H1 (cell line): ENCODE results near the gene SPAST. TPM values are rescaled to one million over a fixed set of nuclear protein-coding genes. Genes with fewer than 3 reads are reported as not detected.

Experiments
- CTCF ChIA-PET: fragments of 300-600 bp; sonication (Branson Sonifier 250); formaldehyde crosslinking; loops from one replicate; lab custom pipeline; 2021; ENCODE audit not compliant: partially characterized antibody; lab: Charles Lee
- POLR2A ChIA-PET: fragments of 300-600 bp; sonication (Branson Sonifier 250); formaldehyde crosslinking; loops from one replicate; lab custom pipeline; 2021; ENCODE audit warnings: inconsistent platforms; ENCODE audit not compliant: partially characterized antibody; lab: Charles Lee
- DNase-seq, 2 experiments: peaks; one replicate each; pipeline versions ENCODE4 v3.0.0 to v3.0.0-alpha.2; 2010 to 2022; ENCODE audit warnings: low spot score in 2 of 2, low read depth in 1 of 2, mixed read lengths in 1 of 2
- FAIRE-seq: peaks from 2 replicates; lab custom pipeline; 2011; peaks lifted over from hg19 to GRCh38; lab: Jason Lieb, UNC
- H2AFZ ChIP-seq: 2 replicates; pipeline ENCODE4 v1.8.1; 2012; ENCODE audit warnings: low read length, inconsistent platforms
- H2AK5ac ChIP-seq: 2 replicates; pipeline ENCODE4 v1.6.1; 2013; ENCODE audit warnings: low read depth, low read length
- H2BK120ac ChIP-seq: replicated peaks from 2 replicates; pipeline ENCODE3; 2013; ENCODE audit warnings: low read depth, low read length, inconsistent platforms
- H2BK12ac ChIP-seq: 2 replicates; pipeline ENCODE4 v1.6.1; 2013; ENCODE audit warnings: low read depth, low read length
- H2BK15ac ChIP-seq: 2 replicates; pipeline ENCODE4 v1.6.1; 2013; ENCODE audit warnings: low read length
- H2BK20ac ChIP-seq: 2 replicates; pipeline ENCODE4 v1.6.1; 2013; ENCODE audit warnings: low read length
- H2BK5ac ChIP-seq: 2 replicates; pipeline ENCODE4 v1.6.1; 2013; ENCODE audit warnings: low read depth, low read length
- H3K14ac ChIP-seq: 2 replicates; pipeline ENCODE4 v1.6.1; 2013; ENCODE audit warnings: inconsistent platforms; ENCODE audit not compliant: insufficient read length
- H3K18ac ChIP-seq: 2 replicates; pipeline ENCODE4 v1.6.1; 2013; ENCODE audit warnings: low read length; ENCODE audit errors: extremely low read depth
- H3K23ac ChIP-seq: 2 replicates; pipeline ENCODE4 v1.6.1; 2013; ENCODE audit warnings: inconsistent platforms; ENCODE audit not compliant: insufficient read length
- H3K23me2 ChIP-seq: 2 replicates; pipeline ENCODE4 v1.6.1; 2013; ENCODE audit warnings: low read depth, low read length
- H3K27ac ChIP-seq: 2 replicates; pipeline ENCODE4 v1.6.1; 2011; ENCODE audit warnings: low read depth, low read length, inconsistent platforms
- H3K27me3 ChIP-seq, 4 experiments: replicated peaks in 1 of 4; 1 replicate in 1 of 4; 2 replicates in 3 of 4; pipeline versions ENCODE4 v1.6.1 to v1.8.1; 2011 to 2013; ENCODE audit warnings: low read length in 3 of 4, mild to moderate bottlenecking in 3 of 4, inconsistent platforms in 2 of 4, mixed read lengths in 2 of 4, moderate library complexity in 1 of 4; ENCODE audit not compliant: control insufficient read depth in 3 of 4, insufficient read depth in 3 of 4; ENCODE audit errors: extremely low read depth in 1 of 4
- H3K36me3 ChIP-seq, 4 experiments: 2 replicates each; pipeline versions ENCODE4 v1.6.1 to v1.8.1; 2011 to 2013; ENCODE audit warnings: mild to moderate bottlenecking in 4 of 4, low read length in 3 of 4, moderate library complexity in 2 of 4, control low read depth in 1 of 4, inconsistent platforms in 1 of 4; ENCODE audit not compliant: insufficient read depth in 4 of 4, control insufficient read depth in 2 of 4
- H3K4ac ChIP-seq: replicated peaks from 2 replicates; pipeline ENCODE3; 2013; ENCODE audit warnings: low read length, low read depth, mixed read lengths, inconsistent platforms; ENCODE audit not compliant: insufficient read length
- H3K4me1 ChIP-seq, 4 experiments: replicated peaks in 1 of 4; 1 replicate in 1 of 4; 2 replicates in 3 of 4; pipeline versions ENCODE4 v1.6.1 to v1.8.1; 2011 to 2013; ENCODE audit warnings: low read length in 3 of 4, inconsistent platforms in 2 of 4, mixed read lengths in 1 of 4; ENCODE audit not compliant: insufficient read depth in 4 of 4, control insufficient read depth in 3 of 4
- H3K4me2 ChIP-seq, 2 experiments: 2 replicates each; pipeline versions ENCODE4 v1.6.1 to v1.8.1; 2011 to 2013; ENCODE audit warnings: low read depth in 2 of 2, low read length in 2 of 2, control low read depth in 1 of 2, inconsistent platforms in 1 of 2, mild to moderate bottlenecking in 1 of 2; ENCODE audit not compliant: insufficient read depth in 1 of 2
- H3K4me3 ChIP-seq, 4 experiments: fragments of 200-600, 300-600 bp in 1 of 4; sonication (generic), shearing (Covaris generic), sonication (Bioruptor Twin) in 1 of 4; 2 replicates each; pipeline versions ENCODE4 v1.5.1 to v1.8.1; 2011 to 2016; ENCODE audit warnings: low read length in 4 of 4, low read depth in 3 of 4, control low read depth in 2 of 4, inconsistent platforms in 2 of 4, mild to moderate bottlenecking in 2 of 4, mixed read lengths in 1 of 4, moderate library complexity in 1 of 4; ENCODE audit not compliant: insufficient read depth in 2 of 4; ENCODE audit errors: extremely low read depth in 1 of 4
- H3K56ac ChIP-seq: replicated peaks from 2 replicates; pipeline ENCODE3; 2013; ENCODE audit warnings: low read depth, mild to moderate bottlenecking, mixed read lengths, low read length, inconsistent platforms; ENCODE audit not compliant: insufficient read length
- H3K79me1 ChIP-seq: 2 replicates; pipeline ENCODE4 v1.6.1; 2013; ENCODE audit warnings: low read depth, low read length, control low read depth
- H3K79me2 ChIP-seq, 2 experiments: 2 replicates each; pipeline versions ENCODE4 v1.6.1 to v1.8.1; 2012 to 2013; ENCODE audit warnings: low read length in 2 of 2, mild to moderate bottlenecking in 2 of 2, inconsistent platforms in 1 of 2; ENCODE audit not compliant: insufficient read depth in 2 of 2, control insufficient read depth in 1 of 2
- H3K9ac ChIP-seq, 4 experiments: replicated peaks in 1 of 4; 1 replicate in 1 of 4; 2 replicates in 3 of 4; pipeline versions ENCODE4 v1.6.1 to v1.8.1; 2011 to 2013; ENCODE audit warnings: low read depth in 3 of 4, low read length in 3 of 4, control low read depth in 2 of 4, mild to moderate bottlenecking in 2 of 4, moderate library complexity in 2 of 4, inconsistent platforms in 1 of 4; ENCODE audit errors: extremely low read depth in 1 of 4
- H3K9me3 ChIP-seq, 2 experiments: 2 replicates each; pipeline versions ENCODE4 v1.6.1 to v1.8.1; 2012 to 2013; ENCODE audit warnings: mild to moderate bottlenecking in 2 of 2, moderate library complexity in 2 of 2, control low read depth in 1 of 2, inconsistent platforms in 1 of 2, low read depth in 1 of 2, low read length in 1 of 2, mixed read lengths in 1 of 2; ENCODE audit not compliant: insufficient read depth in 2 of 2
- H4K20me1 ChIP-seq, 2 experiments: replicated peaks in 1 of 2; 2 replicates each; pipeline versions ENCODE3 to v1.8.1; 2011 to 2013; ENCODE audit warnings: inconsistent platforms in 2 of 2, low read length in 2 of 2, mild to moderate bottlenecking in 1 of 2; ENCODE audit not compliant: insufficient read depth in 2 of 2, control insufficient read depth in 1 of 2
- H4K5ac ChIP-seq: 2 replicates; pipeline ENCODE4 v1.6.1; 2013; ENCODE audit warnings: low read length, low read depth, mixed read lengths, inconsistent platforms; ENCODE audit not compliant: insufficient read length
- H4K8ac ChIP-seq: 2 replicates; pipeline ENCODE4 v1.8.0; 2013; ENCODE audit warnings: mild to moderate bottlenecking, moderate library complexity, low read length, inconsistent platforms; ENCODE audit not compliant: insufficient read depth; ENCODE audit errors: extremely low read depth
- H4K91ac ChIP-seq: replicated peaks from 2 replicates; pipeline ENCODE3; 2013; ENCODE audit warnings: low read length, mixed read lengths, inconsistent platforms; ENCODE audit not compliant: insufficient read length
- POLR2A ChIP-seq, 2 experiments: IDR thresholded peaks; 1 replicate in 1 of 2; 2 replicates in 1 of 2; pipeline ENCODE4 v1.6.1; 2011; ENCODE audit warnings: low read depth in 2 of 2, low read length in 2 of 2, mild to moderate bottlenecking in 2 of 2; ENCODE audit errors: control extremely low read depth in 1 of 2
- WGBS, 2 experiments: shearing (Covaris generic) in 1 of 2; methylation state at CpG; one replicate each; pipeline versions ENCODE4 v1.1.6 to v1.1.7; 2013 to 2015; ENCODE audit warnings: low lambda C conversion rate in 2 of 2, mixed read lengths in 2 of 2, inconsistent platforms in 1 of 2, low coverage in 1 of 2, missing lambda C conversion rate in 1 of 2; ENCODE audit not compliant: insufficient replicate concordance in 2 of 2, insufficient coverage in 1 of 2, insufficient read length in 1 of 2; ENCODE audit errors: extremely low coverage in 1 of 2, missing lambda C conversion rate in 1 of 2; 5-methylcytosine and 5-hydroxymethylcytosine counted together
- polyA plus RNA-seq, 7 experiments: library from polyadenylated mRNA; depleted of rRNA in 3 of 7; stranded (reverse) in 5 of 7; unstranded in 2 of 7; fragments of >200 nt in 5 of 7; fragments of 200-250 nt in 2 of 7; gene quantifications; 1 replicate in 5 of 7; 2 replicates in 1 of 7; 4 replicates in 1 of 7; pipeline versions ENCODE4 v1.2.1 to v1.2.3, GENCODE V29; 2011 to 2013; ENCODE audit warnings: missing spikeins in 2 of 7, mixed read lengths in 2 of 7
- total RNA-seq: library from RNA; stranded (reverse); fragmentation: NEBNext Ultra II Directional; extraction: Animal tissue kit (Norgen Biotek cat#: 25700); gene quantifications from 2 replicates; pipeline ENCODE4 v1.2.1, GENCODE V29; 2021

The SPAST gene
- total and polyA plus RNA-seq, 2 of the 8 experiments (the other 6 are each of a cell fraction or from before 2014, with no cell fraction given), result 4.4 to 36.0 TPM

- Histone ChIP-seq H3K79me2 (peaks cover 0 to 6% of the 10 kb centered on the region in 2 experiments; a peak in 2 of 4 replicates), H2BK20ac (no peak overlapping the region), H2AK5ac (no peak overlapping the region), H3K9ac (no peak overlapping the region), H2AFZ (no peak overlapping the region), H3K9me3 (no peaks in the 10 kb centered on the region), H3K14ac (no peak overlapping the region), H2BK15ac (no peak overlapping the region), H3K4me3 (no peak overlapping the region), H3K79me1 (no peaks in the 10 kb centered on the region), H3K4ac (no peak overlapping the region), H2BK120ac (no peak overlapping the region), H3K18ac (no peak overlapping the region), H3K23me2 (no peaks in the 10 kb centered on the region), H3K56ac (no peak overlapping the region), H4K5ac (no peak overlapping the region), H4K8ac (no peak overlapping the region), H3K23ac (no peak overlapping the region), H3K36me3 (peaks cover 0 to 25% (median 7%) of the 10 kb centered on the region in 4 experiments; a peak in 4 of 8 replicates), H2BK12ac (no peak overlapping the region), H3K27ac (no peak overlapping the region), H2BK5ac (no peak overlapping the region), H3K4me2 (no peak overlapping the region), H3K4me1 (no peaks in the 10 kb centered on the region), H4K20me1 (no peaks in the 10 kb centered on the region), H4K91ac (no peak overlapping the region), H3K27me3 (no peaks in the 10 kb centered on the region)
- FAIRE-seq, result no peak
- ChIA-PET CTCF (interaction anchor here (0.9 kb wide), 1 partner anchor 25 kb away, joined by 3 read pairs; no protein-coding TSS in a partner anchor), POLR2A (no interaction called here)
- no peak for DNase-seq
- TF ChIP-seq POLR2A (IDR thresholded peaks at IDR 0.05; ENCODE audit: control extremely low read depth in 1 of 2, low read depth in 2 of 2, low read length in 2 of 2), result no peak
- WGBS, 2 experiments, result 94% methylated on average over 2 of the region's 2 CpGs; no CpG with 5 or more reads in 1 of the 2 experiments
Observed at GRCh38 chr2:32172870-32173269, 109.5 kb downstream of the SPAST start.
